C4-2B (cell line): ENCODE measurements around the gene DUS2.

Experiments used
- CTCF ChIP-seq: fragments of 450-650 bp; conservative IDR thresholded peaks from 2 replicates; pipeline ENCODE4 v1.5.1; 2017; ENCODE audit warnings: mild to moderate bottlenecking
- ZFX ChIP-seq: fragments of 450-650 bp; IDR thresholded peaks from 2 replicates; pipeline ENCODE4 v1.6.1; 2017

GRCh38 chr16:68105611-68106010 is 82.5 kb downstream of the DUS2 start:
- TF ChIP-seq CTCF: no peak
- TF ChIP-seq ZFX: no peak
